ENCODE data around the gene KCNIP4. TPM values are rescaled to one million over a fixed set of nuclear protein-coding genes. Genes with fewer than 3 reads are reported as not detected.

Gene KCNIP4
- 0.38 TPM in 1 of 2 replicates, not detected in the other for total RNA-seq

DNA sequence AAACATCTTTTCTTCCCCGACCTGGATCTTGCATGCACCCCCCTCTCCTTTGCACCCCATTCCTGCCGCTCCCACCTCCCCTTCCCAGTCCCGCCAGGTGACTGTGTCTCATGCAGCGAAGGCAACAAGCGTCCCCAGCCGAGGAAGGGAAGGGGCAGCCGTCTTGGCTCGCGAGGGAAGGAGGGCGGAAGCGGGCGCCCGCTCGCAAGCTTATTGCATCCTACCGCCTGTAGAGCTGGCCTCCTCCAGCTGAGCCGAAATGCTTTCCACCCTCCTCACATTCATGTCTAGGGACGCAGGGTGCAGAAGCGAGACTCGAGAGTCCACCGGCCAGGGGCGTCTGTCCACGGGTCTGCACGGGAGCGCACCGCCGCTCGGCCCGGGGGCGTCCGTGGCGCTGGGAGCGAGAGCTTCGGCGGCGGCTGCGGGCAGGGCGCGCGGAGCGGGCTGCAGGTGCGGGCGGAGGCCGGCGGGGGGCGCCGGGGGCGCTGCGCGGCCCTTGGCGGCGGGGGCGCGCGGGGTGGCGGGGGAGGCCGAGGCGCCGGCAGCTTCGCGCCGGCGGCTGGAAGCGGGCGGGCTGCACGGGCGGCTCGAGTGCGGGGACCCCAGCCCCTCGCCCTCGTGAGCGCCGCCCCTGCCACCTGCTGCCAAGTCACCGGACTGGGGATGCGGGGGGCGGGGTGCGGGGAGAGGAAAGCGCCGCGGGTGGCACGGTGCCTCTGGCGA, at the start of gene KCNIP4:
TSS of gene KCNIP4 (minus strand) at position 426 of the 726 bp plus-strand sequence.

DNA sequence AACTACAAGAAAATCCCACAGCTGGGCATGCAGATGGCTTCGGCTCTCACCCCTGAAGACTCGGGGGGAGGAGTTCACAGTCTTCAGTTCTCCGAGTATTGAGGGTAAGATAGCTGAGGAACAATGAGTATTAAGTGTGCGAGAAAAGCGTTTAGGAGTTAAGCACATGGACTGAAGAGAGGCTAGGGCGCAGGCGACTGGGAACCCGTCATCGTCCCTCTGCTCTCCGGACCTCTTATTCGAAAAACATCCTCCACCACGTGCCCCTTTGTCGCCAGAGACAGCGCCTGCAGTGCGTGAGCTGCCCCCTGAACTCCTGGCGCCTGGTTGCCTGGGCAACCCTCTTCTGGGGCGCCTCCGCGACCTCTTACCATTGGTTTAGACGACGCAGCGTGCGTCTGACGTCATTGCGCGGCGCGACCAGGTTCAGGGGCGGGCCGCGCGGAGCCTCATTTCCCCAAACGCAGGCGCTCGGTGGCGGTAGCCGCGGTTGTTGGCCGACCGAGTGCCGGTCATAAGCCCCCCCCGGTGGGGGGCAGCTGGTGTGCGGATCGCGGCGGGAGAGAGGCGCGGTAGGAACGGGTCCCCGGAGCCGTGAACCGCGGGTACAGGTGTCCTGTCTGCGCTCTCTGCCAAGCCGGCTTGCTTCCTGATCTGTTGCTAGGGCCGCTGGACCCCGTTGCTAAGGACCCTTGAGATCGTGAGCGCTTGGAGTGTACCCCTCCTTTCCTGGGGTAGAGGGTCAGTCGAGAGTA, 1248.4 kb downstream of the KCNIP4 start, which contains the start of gene PACRGL:
TSS of gene PACRGL (plus strand) at position 452 of the 755 bp plus-strand sequence. CDS start 4,024 bp downstream, outside the sequence.

